ENCODE measurements around the gene SLC12A2. TPM values are rescaled to one million over a fixed set of nuclear protein-coding genes. Genes with fewer than 3 reads are reported as not detected.

SLC12A2 gene
- total RNA-seq, 1 donor from 2014 or later, result 24.6 TPM

DNA sequence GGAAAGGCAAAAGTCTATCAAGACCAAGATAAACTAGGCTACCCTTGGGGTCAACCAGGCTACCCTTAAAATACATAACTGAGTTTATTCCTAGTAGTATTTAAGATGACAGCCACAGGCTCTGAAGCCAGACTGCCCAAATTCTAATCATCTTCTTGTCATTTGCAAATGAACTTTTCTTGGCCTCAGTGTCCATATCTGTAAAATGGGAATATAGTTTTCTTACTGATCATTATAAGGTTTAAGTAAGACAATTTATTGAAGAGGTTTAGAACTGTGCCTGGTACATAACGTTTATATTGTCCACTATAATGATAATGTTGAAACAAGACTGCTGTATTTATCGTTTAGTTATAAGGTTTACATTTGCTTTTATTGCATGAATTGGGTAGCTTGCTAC, 112.5 kb downstream of the SLC12A2 start:
- H3K4me2 ChIP-seq, result no peak overlapping the region
- no peaks in the 10 kb centered on the region for H3K79me2 ChIP-seq (ENCODE audit: low read depth)
- no peaks in the 10 kb centered on the region for H3K36me3 ChIP-seq
- no peaks in the 10 kb centered on the region for H3K9me3 ChIP-seq (ENCODE audit: low read depth)
- Mint-ChIP-seq H3K4me1 (peaks cover 6% of the 10 kb centered on the region), H3K9me3 (no peaks in the 10 kb centered on the region), H3K27me3 (ENCODE audit: insufficient read depth, low read depth) (peaks cover 2% of the 10 kb centered on the region), H3K27ac (no peak overlapping the region), H3K4me3 (no peak overlapping the region), H3K36me3 (peaks cover 10% of the 10 kb centered on the region)
- H3K4me1 ChIP-seq, result peaks cover 6% of the 10 kb centered on the region
- no peak overlapping the region for H3K4me3 ChIP-seq
- H3K27me3 ChIP-seq, result peaks cover 11% of the 10 kb centered on the region
- TF ChIP-seq, protein P1, sequence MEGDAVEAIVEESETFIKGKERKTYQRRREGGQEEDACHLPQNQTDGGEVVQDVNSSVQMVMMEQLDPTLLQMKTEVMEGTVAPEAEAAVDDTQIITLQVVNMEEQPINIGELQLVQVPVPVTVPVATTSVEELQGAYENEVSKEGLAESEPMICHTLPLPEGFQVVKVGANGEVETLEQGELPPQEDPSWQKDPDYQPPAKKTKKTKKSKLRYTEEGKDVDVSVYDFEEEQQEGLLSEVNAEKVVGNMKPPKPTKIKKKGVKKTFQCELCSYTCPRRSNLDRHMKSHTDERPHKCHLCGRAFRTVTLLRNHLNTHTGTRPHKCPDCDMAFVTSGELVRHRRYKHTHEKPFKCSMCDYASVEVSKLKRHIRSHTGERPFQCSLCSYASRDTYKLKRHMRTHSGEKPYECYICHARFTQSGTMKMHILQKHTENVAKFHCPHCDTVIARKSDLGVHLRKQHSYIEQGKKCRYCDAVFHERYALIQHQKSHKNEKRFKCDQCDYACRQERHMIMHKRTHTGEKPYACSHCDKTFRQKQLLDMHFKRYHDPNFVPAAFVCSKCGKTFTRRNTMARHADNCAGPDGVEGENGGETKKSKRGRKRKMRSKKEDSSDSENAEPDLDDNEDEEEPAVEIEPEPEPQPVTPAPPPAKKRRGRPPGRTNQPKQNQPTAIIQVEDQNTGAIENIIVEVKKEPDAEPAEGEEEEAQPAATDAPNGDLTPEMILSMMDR (IDR thresholded peaks at IDR 0.05), result no peak
- no peak for TF ChIP-seq EZH2phosphoT487 (IDR thresholded peaks at IDR 0.05)
- no peak for TF ChIP-seq EZH2 (IDR thresholded peaks at IDR 0.05)
- no peaks in the 10 kb centered on the region for H3F3A ChIP-seq (ENCODE audit: low read depth)
- no peak overlapping the region for H2AFZ ChIP-seq (replicated peaks)
- no peak overlapping the region for H3K9ac ChIP-seq
- DNase-seq (ENCODE audit: low spot score), result no peak
- H3K27ac ChIP-seq, result no peak overlapping the region
- H4K20me1 ChIP-seq (ENCODE audit: low read depth), result no peaks in the 10 kb centered on the region

DNA sequence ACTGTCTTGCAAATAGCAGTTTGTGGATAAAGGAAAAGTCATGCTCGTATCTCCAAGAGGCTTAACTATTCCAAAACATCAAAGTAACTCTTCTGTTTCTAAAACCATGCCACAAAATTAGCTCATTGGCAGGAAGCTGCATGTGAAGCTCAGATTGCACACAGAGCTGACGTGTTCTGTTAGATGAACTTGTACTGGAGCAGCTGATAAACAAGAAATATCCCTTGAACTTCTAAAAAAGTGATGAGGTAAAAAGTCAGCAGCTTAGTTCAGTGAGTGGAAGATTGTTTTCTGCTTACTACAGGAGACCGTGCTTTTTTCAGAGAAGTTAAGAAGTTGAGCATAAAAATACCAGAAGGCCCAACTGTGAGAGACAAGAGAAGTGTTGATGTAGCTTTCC, 113.2 kb downstream of the SLC12A2 start:
- DNase-seq (ENCODE audit: low spot score), result no peak
- H3K4me1 ChIP-seq, result peaks cover 7% of the 10 kb centered on the region
- no peak overlapping the region for H3K9ac ChIP-seq
- H3K9me3 ChIP-seq (ENCODE audit: low read depth), result no peaks in the 10 kb centered on the region
- no peaks in the 10 kb centered on the region for H3K9me3 Mint-ChIP-seq
- H3F3A ChIP-seq (ENCODE audit: low read depth), result no peaks in the 10 kb centered on the region
- no peaks in the 10 kb centered on the region for H3K36me3 ChIP-seq
- no peak overlapping the region for H3K4me3 ChIP-seq
- peaks cover 15% of the 10 kb centered on the region for H3K27me3 ChIP-seq
- TF ChIP-seq EZH2 (IDR thresholded peaks at IDR 0.05) (no peak), EZH2phosphoT487 (IDR thresholded peaks at IDR 0.05) (no peak)
- TF ChIP-seq, protein P1 (IDR thresholded peaks at IDR 0.05), result no peak
- peaks cover 5% of the 10 kb centered on the region for H3K27me3 Mint-ChIP-seq (ENCODE audit: insufficient read depth, low read depth)
- peaks cover 10% of the 10 kb centered on the region for H3K4me1 Mint-ChIP-seq
- H2AFZ ChIP-seq (replicated peaks), result no peak overlapping the region
- H3K79me2 ChIP-seq (ENCODE audit: low read depth), result no peaks in the 10 kb centered on the region
- H3K4me3 Mint-ChIP-seq, result no peak overlapping the region
- H4K20me1 ChIP-seq (ENCODE audit: low read depth), result no peaks in the 10 kb centered on the region
- H3K27ac Mint-ChIP-seq, result no peak overlapping the region
- H3K4me2 ChIP-seq, result no peak overlapping the region
- H3K36me3 Mint-ChIP-seq, result peaks cover 10% of the 10 kb centered on the region
- no peak overlapping the region for H3K27ac ChIP-seq

DNA sequence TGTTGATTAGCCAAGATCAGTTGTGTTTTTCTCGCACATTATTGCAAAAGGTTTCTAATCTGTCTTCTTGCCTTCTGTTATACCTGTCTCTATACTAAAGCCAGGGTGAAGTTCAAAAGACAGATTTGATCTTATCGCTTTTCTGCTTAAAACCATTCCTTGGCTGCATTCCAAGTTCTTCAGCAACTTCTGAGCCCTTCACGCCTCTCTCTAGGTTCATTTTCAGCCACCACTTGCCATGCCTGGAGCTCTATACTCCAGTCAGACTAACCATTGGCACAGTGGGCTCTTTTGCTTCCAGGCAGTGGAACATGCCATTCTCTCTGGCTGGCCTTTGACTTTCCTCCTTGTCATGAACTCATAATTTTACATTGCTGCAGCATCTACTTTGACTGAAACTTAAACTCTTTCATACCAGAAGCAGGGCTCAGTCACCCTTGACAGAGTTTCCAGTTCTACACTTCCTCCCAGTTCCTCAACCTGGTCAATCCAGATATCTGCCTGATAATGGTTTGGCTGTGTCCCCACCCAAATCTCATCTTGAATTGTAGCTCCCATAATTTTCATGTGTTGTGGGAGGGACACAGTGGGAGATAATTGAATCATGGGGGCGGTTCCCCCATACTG, 114.4 kb downstream of the SLC12A2 start:
- H3K4me2 ChIP-seq, result no peak overlapping the region
- TF ChIP-seq, protein P1 (IDR thresholded peaks at IDR 0.05), result no peak
- TF ChIP-seq EZH2 (IDR thresholded peaks at IDR 0.05) (no peak), EZH2phosphoT487 (IDR thresholded peaks at IDR 0.05) (no peak)

More for the DNA sequence above, 114.4 kb downstream of the SLC12A2 start:
- no peaks in the 10 kb centered on the region for H3F3A ChIP-seq (ENCODE audit: low read depth)
- Mint-ChIP-seq H3K36me3 (peaks cover 10% of the 10 kb centered on the region), H3K9me3 (no peaks in the 10 kb centered on the region), H3K4me1 (peaks cover 10% of the 10 kb centered on the region), H3K4me3 (no peak overlapping the region), H3K27me3 (ENCODE audit: insufficient read depth, low read depth) (peaks cover 5% of the 10 kb centered on the region), H3K27ac (no peak overlapping the region)
- no peak for DNase-seq (ENCODE audit: low spot score)
- no peaks in the 10 kb centered on the region for H3K9me3 ChIP-seq (ENCODE audit: low read depth)
- H2AFZ ChIP-seq (replicated peaks), result no peak overlapping the region
- no peak overlapping the region for H3K27ac ChIP-seq
- H4K20me1 ChIP-seq (ENCODE audit: low read depth), result no peaks in the 10 kb centered on the region
- no peak overlapping the region for H3K4me3 ChIP-seq
- no peaks in the 10 kb centered on the region for H3K36me3 ChIP-seq
- no peak overlapping the region for H3K9ac ChIP-seq
- H3K79me2 ChIP-seq (ENCODE audit: low read depth), result no peaks in the 10 kb centered on the region
- H3K27me3 ChIP-seq, result peaks cover 15% of the 10 kb centered on the region
- H3K4me1 ChIP-seq, result peaks cover 7% of the 10 kb centered on the region

Measured in neural progenitor cell (in vitro differentiated cells).